22Rv1 (cell line): Measurements from ENCODE around the gene SNED1.

Experiments used
- H3K27ac ChIP-seq: fragments of 450-650 bp; 2 replicates; pipeline ENCODE4 v1.5.1; 2017
- CTCF ChIP-seq: fragments of 450-650 bp; IDR thresholded peaks from 2 replicates; pipeline ENCODE4 v1.5.1; 2017; ENCODE audit warnings: mild to moderate bottlenecking
- ZFX ChIP-seq: fragments of 450-650 bp; IDR thresholded peaks from 2 replicates; pipeline ENCODE4 v1.6.1; 2017; ENCODE audit warnings: antibody characterized with exemption, borderline replicate concordance

Gene SNED1

GRCh38 chr2:240997856-240998705 lies at the start of gene SNED1:
TSS of gene SNED1 (plus strand) at chr2:240998618. CDS start at chr2:240998838, 220 bp downstream.
- TF ChIP-seq CTCF = no peak
- TF ChIP-seq ZFX = no peak
- peak within 1 kb of the TSS; percentile 32; the same call in 1 of the 2 replicates for H3K27ac ChIP-seq

GRCh38 chr2:240948905-240949790 lies 49.3 kb upstream of the SNED1 start:
- no peak overlapping the region for H3K27ac ChIP-seq
- TF ChIP-seq ZFX = no peak

- no peak overlapping the region for H3K27ac ChIP-seq
- TF ChIP-seq ZFX = no peak
- no peak for TF ChIP-seq CTCF
These were observed 48.4 kb upstream of the SNED1 start for GRCh38 chr2:240949791-240950705.

- TF ChIP-seq ZFX = no peak
- no peak for TF ChIP-seq CTCF
- no peak overlapping the region for H3K27ac ChIP-seq
These were observed 47.3 kb upstream of the SNED1 start for GRCh38 chr2:240951045-240951594.

GRCh38 chr2:240952496-240953246 lies 45.7 kb upstream of the SNED1 start:
- no peak overlapping the region for H3K27ac ChIP-seq
- TF ChIP-seq ZFX (no peak), CTCF (no peak)

- TF ChIP-seq CTCF (no peak), ZFX (no peak)
- H3K27ac ChIP-seq = no peak overlapping the region
These were observed 44.7 kb upstream of the SNED1 start for GRCh38 chr2:240953426-240954410.
